HG02870 (cell line): ENCODE data around the gene CORO7.
"Not testable (repeated sequence)": the region's sequence is repeated elsewhere in the genome, so short reads cannot be mapped to it uniquely, and the experiment has no call there.

Experiments used
- ATAC-seq: cut with Tn5 transposase; IDR thresholded peaks from one replicate; pipeline ENCODE4 v1.9.1; 2021; ENCODE audit warnings: mild to moderate bottlenecking, moderate library complexity; ENCODE audit not compliant: unreplicated experiment

Gene CORO7

GRCh38 chr16:4340443-4340842 is 76.0 kb downstream of the CORO7 start:
- no peak for ATAC-seq

- ATAC-seq: no peak
These were observed 76.5 kb downstream of the CORO7 start for GRCh38 chr16:4339909-4340308.

GRCh38 chr16:4339455-4339854 is 76.9 kb downstream of the CORO7 start:
- ATAC-seq: no peak

GRCh38 chr16:4338712-4339299 is 77.6 kb downstream of the CORO7 start:
- no peak for ATAC-seq

GRCh38 chr16:4338125-4338582 is 78.2 kb downstream of the CORO7 start:
- no peak for ATAC-seq

- no peak for ATAC-seq
These were observed 78.8 kb downstream of the CORO7 start for GRCh38 chr16:4337540-4338088.

- no peak for ATAC-seq
These were observed 79.5 kb downstream of the CORO7 start for GRCh38 chr16:4336701-4337539.

- no peak for ATAC-seq
These were observed 81.5 kb downstream of the CORO7 start for GRCh38 chr16:4334724-4335495.

- ATAC-seq: not testable (repeated sequence)
These were observed 82.7 kb downstream of the CORO7 start for GRCh38 chr16:4333714-4334113.

- no peak for ATAC-seq
These were observed 83.1 kb downstream of the CORO7 start for GRCh38 chr16:4333308-4333638.

- no peak for ATAC-seq
These were observed 83.6 kb downstream of the CORO7 start for GRCh38 chr16:4332623-4333307.

GRCh38 chr16:4332083-4332482 is 84.3 kb downstream of the CORO7 start:
- no peak for ATAC-seq

GRCh38 chr16:4330277-4330874 is 86.0 kb downstream of the CORO7 start:
- ATAC-seq: no peak

- no peak for ATAC-seq
These were observed 87.3 kb downstream of the CORO7 start for GRCh38 chr16:4328782-4329775.

- ATAC-seq: no peak
These were observed 88.2 kb downstream of the CORO7 start for GRCh38 chr16:4328046-4328781.

GRCh38 chr16:4327386-4328045 is 88.9 kb downstream of the CORO7 start:
- no peak for ATAC-seq

GRCh38 chr16:4325253-4325758 is 91.1 kb downstream of the CORO7 start:
- ATAC-seq: no peak
